AG09309 (cell line): ENCODE measurements around the gene FKBP7.

Source experiments
- DNase-seq: peaks from one replicate; pipeline ENCODE4 v3.0.0-alpha.2; 2010; ENCODE audit warnings: low read depth
- H3K4me3 ChIP-seq: 2 replicates; pipeline ENCODE4 v1.5.1; 2011; ENCODE audit warnings: mild to moderate bottlenecking, low read depth, low read length, moderate library complexity; ENCODE audit not compliant: control insufficient read depth
- CTCF ChIP-seq: IDR thresholded peaks from 2 replicates; pipeline ENCODE4 v1.5.1; 2011; ENCODE audit warnings: mild to moderate bottlenecking, low read depth, low read length, inconsistent platforms; ENCODE audit not compliant: insufficient read depth, control insufficient read depth; ENCODE audit errors: missing control alignments

The FKBP7 gene

GRCh38 chr2:178496049-178496448 lies 17.6 kb upstream of the FKBP7 start:
- DNase-seq, result no peak

GRCh38 chr2:178491612-178492011 lies 13.2 kb upstream of the FKBP7 start:
- no peak for DNase-seq

More at GRCh38 chr2:178496049-178496448, 17.6 kb upstream of the FKBP7 start:
- TF ChIP-seq CTCF, result no peak
- no peak overlapping the region for H3K4me3 ChIP-seq

GRCh38 chr2:178485356-178485755 lies 7.0 kb upstream of the FKBP7 start:
- H3K4me3 ChIP-seq, result no peak overlapping the region
- no peak for TF ChIP-seq CTCF
- peak; percentile 52 for DNase-seq

More at GRCh38 chr2:178491612-178492011, 13.2 kb upstream of the FKBP7 start:
- no peak for TF ChIP-seq CTCF
- no peak overlapping the region for H3K4me3 ChIP-seq

GRCh38 chr2:178484245-178485041 lies 6.0 kb upstream of the FKBP7 start:
- TF ChIP-seq CTCF, result no peak
- H3K4me3 ChIP-seq, result no peak overlapping the region
- no peak for DNase-seq

- no peak for TF ChIP-seq CTCF
- no peak overlapping the region for H3K4me3 ChIP-seq
- no peak for DNase-seq
Observed at GRCh38 chr2:178482437-178482836, 4.0 kb upstream of the FKBP7 start.

GRCh38 chr2:178480227-178481181 lies 2.1 kb upstream of the FKBP7 start, which contains the start of gene PLEKHA3:
Gene PLEKHA3 (plus strand): TSS chr2:178480457. CDS start chr2:178480870, 413 bp downstream.
- peak; percentile 71 for DNase-seq
- peak within 1 kb of the TSS; percentile 80 for H3K4me3 ChIP-seq
- TF ChIP-seq CTCF, result no peak
